C4-2B (cell line): ENCODE data around the gene DPM1.

Experiments used
- ZFX ChIP-seq: fragments of 450-650 bp; IDR thresholded peaks from 2 replicates; pipeline ENCODE4 v1.6.1; 2017
- TF ChIP-seq, protein P1 (sequence below): fragments of 450-650 bp; conservative IDR thresholded peaks from 2 replicates; pipeline ENCODE4 v1.5.1; 2017; ENCODE audit warnings: mild to moderate bottlenecking

DNA sequence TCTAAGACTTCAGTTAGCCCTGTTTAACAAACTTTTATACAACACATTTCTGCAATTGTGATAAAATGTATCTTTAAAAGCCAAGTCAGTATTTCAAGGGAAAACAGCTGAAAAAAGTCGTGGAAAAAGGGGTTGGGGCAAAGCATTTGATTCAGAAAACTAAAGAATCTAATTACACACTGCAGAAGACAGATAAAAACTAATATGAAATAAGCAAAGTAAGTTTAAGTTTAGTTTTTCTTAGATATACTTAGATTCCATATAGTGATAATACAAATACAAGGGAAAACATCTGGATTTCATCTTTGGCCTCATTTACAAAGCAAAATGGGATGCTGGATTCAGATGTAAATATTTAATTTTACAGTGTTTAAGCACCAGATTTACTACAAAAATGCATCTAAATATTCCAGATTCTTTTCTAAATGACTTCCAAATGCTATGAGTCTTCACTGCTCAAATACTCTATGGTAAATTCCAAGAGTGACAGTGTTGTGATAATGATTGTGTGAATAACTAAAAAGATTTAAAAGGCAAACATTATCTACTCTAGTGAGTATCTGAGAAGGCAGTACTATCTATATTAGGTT, 25.5 kb downstream of the DPM1 start:
- TF ChIP-seq, protein P1, sequence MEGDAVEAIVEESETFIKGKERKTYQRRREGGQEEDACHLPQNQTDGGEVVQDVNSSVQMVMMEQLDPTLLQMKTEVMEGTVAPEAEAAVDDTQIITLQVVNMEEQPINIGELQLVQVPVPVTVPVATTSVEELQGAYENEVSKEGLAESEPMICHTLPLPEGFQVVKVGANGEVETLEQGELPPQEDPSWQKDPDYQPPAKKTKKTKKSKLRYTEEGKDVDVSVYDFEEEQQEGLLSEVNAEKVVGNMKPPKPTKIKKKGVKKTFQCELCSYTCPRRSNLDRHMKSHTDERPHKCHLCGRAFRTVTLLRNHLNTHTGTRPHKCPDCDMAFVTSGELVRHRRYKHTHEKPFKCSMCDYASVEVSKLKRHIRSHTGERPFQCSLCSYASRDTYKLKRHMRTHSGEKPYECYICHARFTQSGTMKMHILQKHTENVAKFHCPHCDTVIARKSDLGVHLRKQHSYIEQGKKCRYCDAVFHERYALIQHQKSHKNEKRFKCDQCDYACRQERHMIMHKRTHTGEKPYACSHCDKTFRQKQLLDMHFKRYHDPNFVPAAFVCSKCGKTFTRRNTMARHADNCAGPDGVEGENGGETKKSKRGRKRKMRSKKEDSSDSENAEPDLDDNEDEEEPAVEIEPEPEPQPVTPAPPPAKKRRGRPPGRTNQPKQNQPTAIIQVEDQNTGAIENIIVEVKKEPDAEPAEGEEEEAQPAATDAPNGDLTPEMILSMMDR = no peak
- no peak for TF ChIP-seq ZFX
